ENCODE data around the gene SLC24A4. TPM values are rescaled to one million over a fixed set of nuclear protein-coding genes. Genes with fewer than 3 reads are reported as not detected.

SLC24A4 gene
- total and polyA plus RNA-seq, 2 of the 4 experiments (the other 2 are of a cell fraction): not detected

GRCh38 chr14:92437309-92437708 lies 114.3 kb downstream of the SLC24A4 start:
- no peaks in the 10 kb centered on the region for H3K36me3 ChIP-seq (ENCODE audit: control insufficient read depth, insufficient read depth, low read length)
- H3K27me3 ChIP-seq (ENCODE audit: control insufficient read depth, insufficient read depth, low read length): peaks cover 20% of the 10 kb centered on the region
- no peaks in the 10 kb centered on the region for H3K4me1 ChIP-seq (ENCODE audit: control insufficient read depth, insufficient read depth, low read length)
- no peak overlapping the region for H3K4me2 ChIP-seq (ENCODE audit: low read depth, low read length)
- H2BK15ac ChIP-seq (ENCODE audit: low read depth, low read length): no peak overlapping the region
- no peak overlapping the region for H2AK9ac ChIP-seq (replicated peaks; ENCODE audit: low read depth, low read length, poor library complexity)
- CTCF ChIA-PET: no interaction called here
- no peak for DNase-seq
- H3K4me3 ChIP-seq (ENCODE audit: insufficient read depth, low read depth, low read length): no peak overlapping the region
- no peaks in the 10 kb centered on the region for H4K20me1 ChIP-seq (ENCODE audit: insufficient read depth, low read length)
- no peak overlapping the region for H4K91ac ChIP-seq (ENCODE audit: insufficient read depth, low read depth, low read length)
- no peak overlapping the region for H4K5ac ChIP-seq (ENCODE audit: low read depth, low read length)
- no peak overlapping the region for H3K4ac ChIP-seq (ENCODE audit: low read depth, low read length)
- H3K23ac ChIP-seq (ENCODE audit: low read depth, low read length): no peak overlapping the region
- peaks cover 6% of the 10 kb centered on the region for H3K9me3 ChIP-seq (ENCODE audit: control insufficient read depth, insufficient read depth, low read length)
- H2BK5ac ChIP-seq (ENCODE audit: low read depth, low read length, poor library complexity, severe bottlenecking): no peak overlapping the region
- no peak overlapping the region for H2AFZ ChIP-seq (replicated peaks; ENCODE audit: low read length, poor library complexity)
- in situ Hi-C loops (cut with MboI; ENCODE audit: low sequenced_read_pairs) (no loop called here), intact Hi-C loops (cut with micrococcal nuclease) (no loop called here), dilution Hi-C loops (cut with HindIII; ENCODE audit: low sequenced_read_pairs, unreplicated experiment) (no loop called here)
- no TSS peak for BruUV-seq (replicated peaks)
- TF ChIP-seq CEBPB (IDR thresholded peaks at IDR 0.05; ENCODE audit: low read depth, low read length) (no peak), MAFK (IDR thresholded peaks at IDR 0.05; ENCODE audit: low read depth, low read length) (no peak), CHD1 (IDR thresholded peaks at IDR 0.05; ENCODE audit: low read depth, low read length) (no peak), RAD21 (IDR thresholded peaks at IDR 0.05; ENCODE audit: low read length) (no peak), MXI1 (IDR thresholded peaks at IDR 0.05; ENCODE audit: borderline replicate concordance, low read depth, low read length) (no peak), USF2 (IDR thresholded peaks at IDR 0.05; ENCODE audit: low read depth, low read length) (no peak), CTCF (conservative IDR thresholded peaks at IDR 0.05; ENCODE audit: low read depth, low read length) (no peak), MAZ (IDR thresholded peaks at IDR 0.05; ENCODE audit: borderline replicate concordance, low read depth, low read length) (no peak), NFE2L2 (IDR thresholded peaks at IDR 0.05; ENCODE audit: low read depth, low read length) (no peak), SMC3 (IDR thresholded peaks at IDR 0.05; ENCODE audit: low read depth, low read length) (no peak), ELK1 (IDR thresholded peaks at IDR 0.05; ENCODE audit: borderline replicate concordance, low read depth, low read length) (no peak), FOS (IDR thresholded peaks at IDR 0.05; ENCODE audit: low read depth, low read length) (no peak), BHLHE40 (IDR thresholded peaks at IDR 0.05; ENCODE audit: low read depth, low read length) (no peak), RFX5 (IDR thresholded peaks at IDR 0.05; ENCODE audit: low read depth, low read length) (no peak)
- no peak overlapping the region for H2AK5ac ChIP-seq (ENCODE audit: low read depth, low read length)
- no peak overlapping the region for H4K8ac ChIP-seq (ENCODE audit: low read depth in 2 of 2, low read length in 2 of 2)
- H2BK120ac ChIP-seq (ENCODE audit: low read depth, low read length): no peak overlapping the region
- no peak for ATAC-seq (ENCODE audit: low read depth)
- no peak overlapping the region for H3K27ac ChIP-seq (ENCODE audit: insufficient read depth, low read length)
- no peak overlapping the region for H3K9ac ChIP-seq (ENCODE audit: low read depth, low read length)
- no peak overlapping the region; the same call in 1 of the 2 replicates for H2BK20ac ChIP-seq (ENCODE audit: low read depth, low read length)
- no peaks in the 10 kb centered on the region for H3K9me1 ChIP-seq (ENCODE audit: insufficient read depth, low read length)
- no peaks in the 10 kb centered on the region for H3K79me1 ChIP-seq (ENCODE audit: low read depth in 1 of 2, low read length in 2 of 2)
- no peak overlapping the region for H3K18ac ChIP-seq (ENCODE audit: low read depth, low read length)
- 56% methylated on average over 3 of the region's 5 CpGs; no CpG with 5 or more reads in 1 of the 2 experiments for WGBS, 2 experiments (ENCODE audit: extremely low coverage in 2 of 2, insufficient read length in 1 of 2)
- no peak overlapping the region for H3K56ac ChIP-seq (ENCODE audit: extremely low read depth, insufficient read depth, low read length)
- POLR2A ChIA-PET (ENCODE audit: unreplicated experiment): no interaction called here
- H3K14ac ChIP-seq (replicated peaks; ENCODE audit: low read depth, low read length): no peak overlapping the region

Measured in IMR-90 (cell line).